Femur (tissue), 1 donor: Measurements from ENCODE around the gene ICA1.
"Not testable (repeated sequence)": the region's sequence is repeated elsewhere in the genome, so short reads cannot be mapped to it uniquely, and the experiment has no call there.

ENCODE experiments used
- DNase-seq: peaks from one replicate; pipeline ENCODE4 v3.0.0-alpha.2; 2017

ICA1 gene

GRCh38 chr7:8261711-8262695, at the start of gene ICA1:
ICA1 (minus strand) TSS chr7:8262167; CDS start chr7:8235926, 26,241 bp downstream.
- peak; percentile 65 for DNase-seq

DNA sequence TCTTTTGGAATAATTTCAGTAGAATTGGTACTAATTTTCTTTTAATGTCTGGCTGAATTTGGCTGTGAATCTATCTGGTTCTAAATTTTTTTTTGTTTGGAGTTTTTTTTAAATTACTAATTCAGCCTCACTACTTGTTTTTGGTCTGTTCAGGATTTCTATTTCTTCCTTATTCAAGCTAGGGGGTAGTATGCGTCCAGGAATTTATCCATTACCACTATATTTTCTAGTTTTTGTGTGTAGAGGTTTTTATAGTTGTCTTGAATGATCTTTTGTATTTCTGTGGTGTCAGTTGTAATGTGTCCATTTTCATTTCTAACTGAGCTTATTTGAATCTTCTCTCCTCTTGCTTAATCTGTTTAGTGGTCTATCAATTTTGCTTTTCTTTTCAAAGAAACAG, 48.9 kb upstream of the ICA1 start:
- DNase-seq, result no peak

GRCh38 chr7:8305625-8306388, 43.8 kb upstream of the ICA1 start:
- DNase-seq, result no peak

DNA sequence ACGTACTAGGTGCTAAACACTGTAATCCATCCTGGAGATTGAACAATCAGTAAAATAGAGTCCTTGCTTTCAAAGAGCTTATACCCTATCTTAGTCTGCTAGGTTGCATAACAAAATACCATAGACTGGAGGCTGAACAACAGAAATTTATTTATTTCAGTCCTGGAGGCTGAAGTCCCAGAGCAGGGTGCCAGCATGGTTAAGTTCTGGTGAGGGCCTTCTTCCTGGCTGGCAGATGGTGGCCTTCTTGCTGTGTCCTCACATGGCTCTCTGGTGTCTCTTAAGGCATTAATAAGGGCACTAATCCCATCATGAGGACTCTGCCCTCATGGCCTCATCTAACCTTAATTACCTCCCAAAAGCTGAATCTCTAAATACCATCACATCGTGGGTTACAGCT, 43.1 kb upstream of the ICA1 start:
- DNase-seq, result no peak

- no peak for DNase-seq
Measured at GRCh38 chr7:8303904-8304528, 42.0 kb upstream of the ICA1 start.

GRCh38 chr7:8297023-8297422, 35.1 kb upstream of the ICA1 start:
- DNase-seq, result not testable (repeated sequence)

GRCh38 chr7:8296362-8296659, 34.3 kb upstream of the ICA1 start:
- no peak for DNase-seq

DNA sequence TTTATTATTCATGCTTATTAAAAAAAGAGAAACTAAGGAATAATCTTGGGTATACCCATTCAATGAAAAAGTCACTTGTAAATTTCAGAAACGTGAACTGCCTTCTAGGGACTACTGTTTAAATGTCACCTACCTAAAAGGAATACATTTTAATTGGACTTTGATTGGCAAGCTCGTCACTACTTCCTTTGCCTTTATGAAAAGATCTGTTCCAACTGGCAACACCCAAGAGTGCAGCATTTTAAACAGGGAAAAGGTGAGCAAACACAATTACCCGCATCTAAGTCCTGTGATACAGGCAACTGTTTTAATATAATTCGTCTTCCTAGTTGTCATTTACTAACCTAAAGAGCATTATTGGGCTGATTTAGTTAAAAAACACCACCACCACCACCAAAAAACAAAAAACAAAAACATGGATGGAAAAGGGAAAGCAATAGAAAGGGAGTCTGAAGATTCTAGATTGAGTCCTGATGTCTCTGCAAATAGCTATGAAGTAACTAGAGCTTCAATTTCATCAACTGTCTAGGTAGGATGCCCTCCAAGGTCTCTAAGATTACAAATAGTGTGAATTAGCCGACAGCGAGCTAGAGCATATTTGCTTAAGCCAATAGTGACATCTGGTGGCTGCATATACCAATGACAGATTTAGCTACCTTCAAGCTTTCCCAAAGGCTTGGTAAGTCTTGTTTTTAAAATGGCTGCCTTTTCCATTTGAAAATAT, 33.8 kb upstream of the ICA1 start:
- peak; percentile 35 for DNase-seq

DNA sequence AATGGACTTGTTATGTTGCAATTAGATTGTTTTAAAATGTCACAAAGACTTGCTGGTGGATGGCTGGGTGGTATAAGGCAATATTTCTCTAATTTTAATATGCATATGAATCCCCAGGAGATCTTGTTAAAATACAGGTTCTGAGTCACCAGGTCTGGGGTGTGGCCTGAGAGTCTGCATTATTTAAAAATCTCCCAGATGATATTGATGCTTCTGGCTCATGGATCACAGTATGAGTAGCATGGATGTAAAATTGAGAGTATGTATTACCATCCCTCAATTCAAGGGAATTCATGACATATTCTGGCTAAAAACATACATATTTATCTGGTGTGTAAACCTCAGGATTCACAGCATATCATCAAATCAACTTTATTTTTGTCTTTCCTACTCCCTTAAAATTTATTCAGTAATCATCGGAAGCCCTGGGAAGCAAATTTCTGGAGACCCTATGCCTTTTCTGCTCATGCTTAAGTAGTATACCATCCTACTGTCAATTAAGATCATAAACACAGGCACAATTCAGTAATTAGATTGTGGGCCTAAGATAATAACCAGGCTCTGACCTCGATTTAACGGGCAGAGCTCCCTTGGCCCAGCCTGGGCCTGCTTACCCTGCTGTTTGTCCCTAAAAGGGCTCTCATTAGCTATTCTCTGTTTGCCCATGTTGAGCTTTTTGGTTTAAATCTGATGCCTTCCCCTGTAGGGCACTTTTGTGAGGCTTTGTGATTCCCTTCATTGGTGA, 29.6 kb upstream of the ICA1 start:
- DNase-seq, result no peak

DNA sequence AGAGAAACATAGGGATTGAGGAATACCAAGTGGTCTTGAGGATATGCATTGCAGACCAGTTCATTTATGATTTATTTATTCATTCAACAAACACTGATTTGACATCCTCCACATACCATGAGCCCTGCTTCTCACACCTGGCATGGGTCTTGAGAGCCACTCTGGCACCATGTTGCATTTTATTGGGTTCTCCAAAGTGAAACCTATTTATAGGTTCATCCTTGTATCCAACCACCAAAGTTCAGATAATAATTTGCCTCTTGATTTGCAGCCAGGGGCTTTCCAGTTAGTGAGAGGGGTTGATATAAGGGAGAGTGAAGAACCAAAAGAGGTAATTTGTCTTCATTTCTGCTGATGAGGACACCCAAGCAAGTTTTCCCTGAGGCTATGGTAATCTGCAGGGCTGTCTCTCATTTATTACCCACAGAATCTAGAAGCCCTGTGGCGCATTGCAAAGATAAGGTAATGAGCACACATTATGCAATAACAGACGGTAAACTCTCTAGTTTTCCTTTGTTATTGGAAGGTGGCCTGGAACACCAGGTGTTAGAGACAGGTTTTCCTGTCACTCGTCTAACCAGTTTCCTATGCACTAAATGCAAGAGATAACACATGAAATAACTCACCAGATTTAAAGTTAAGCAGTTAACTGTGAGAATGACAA, 28.8 kb upstream of the ICA1 start:
- DNase-seq, result no peak

DNA sequence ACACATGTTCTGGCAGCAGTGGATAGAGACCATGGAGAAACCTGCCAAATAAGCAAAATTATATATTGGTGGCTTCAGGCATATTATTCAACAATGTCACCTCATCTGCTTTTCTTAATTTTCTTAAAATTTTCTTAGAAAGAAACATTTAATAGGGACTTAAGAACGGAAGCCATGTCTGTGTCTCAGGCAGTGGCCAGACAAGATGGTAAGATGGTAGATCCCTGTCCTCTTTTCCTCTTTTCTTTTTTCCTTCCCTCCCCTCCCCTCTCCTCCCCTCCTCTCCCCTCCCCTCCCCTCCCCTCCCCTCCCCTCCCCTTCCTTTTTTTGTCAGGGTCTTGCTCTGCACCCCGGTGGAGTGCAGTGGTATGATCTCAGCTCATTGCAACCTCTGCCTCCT, 24.2 kb upstream of the ICA1 start:
- DNase-seq, result no peak

- no peak for DNase-seq
Measured at GRCh38 chr7:8285155-8285554, 23.2 kb upstream of the ICA1 start.

GRCh38 chr7:8284606-8285005, 22.6 kb upstream of the ICA1 start:
- no peak for DNase-seq

GRCh38 chr7:8283968-8284367, 22.0 kb upstream of the ICA1 start:
- no peak for DNase-seq

DNA sequence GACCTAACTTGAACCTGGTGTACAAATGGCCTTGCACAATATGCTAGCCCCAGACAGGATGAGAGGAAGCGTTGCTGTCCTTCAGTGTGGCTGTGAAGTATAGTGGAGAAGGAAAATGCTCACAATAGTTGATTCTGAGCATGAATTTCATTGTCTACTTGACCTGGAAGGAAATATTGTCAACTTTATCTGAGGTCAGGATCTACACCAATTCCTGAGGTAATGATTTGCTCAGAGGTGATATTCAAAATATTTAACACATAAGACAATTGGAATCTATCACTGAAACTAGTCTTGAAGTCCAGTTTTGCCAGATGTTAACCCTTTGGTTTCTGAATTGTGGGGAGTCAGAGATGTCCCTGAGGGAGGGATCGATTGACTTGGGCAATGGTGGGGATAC, 20.9 kb upstream of the ICA1 start:
- no peak for DNase-seq

GRCh38 chr7:8282162-8282561, 20.2 kb upstream of the ICA1 start:
- DNase-seq, result no peak

GRCh38 chr7:8278183-8278582, 16.2 kb upstream of the ICA1 start:
- DNase-seq, result no peak

DNA sequence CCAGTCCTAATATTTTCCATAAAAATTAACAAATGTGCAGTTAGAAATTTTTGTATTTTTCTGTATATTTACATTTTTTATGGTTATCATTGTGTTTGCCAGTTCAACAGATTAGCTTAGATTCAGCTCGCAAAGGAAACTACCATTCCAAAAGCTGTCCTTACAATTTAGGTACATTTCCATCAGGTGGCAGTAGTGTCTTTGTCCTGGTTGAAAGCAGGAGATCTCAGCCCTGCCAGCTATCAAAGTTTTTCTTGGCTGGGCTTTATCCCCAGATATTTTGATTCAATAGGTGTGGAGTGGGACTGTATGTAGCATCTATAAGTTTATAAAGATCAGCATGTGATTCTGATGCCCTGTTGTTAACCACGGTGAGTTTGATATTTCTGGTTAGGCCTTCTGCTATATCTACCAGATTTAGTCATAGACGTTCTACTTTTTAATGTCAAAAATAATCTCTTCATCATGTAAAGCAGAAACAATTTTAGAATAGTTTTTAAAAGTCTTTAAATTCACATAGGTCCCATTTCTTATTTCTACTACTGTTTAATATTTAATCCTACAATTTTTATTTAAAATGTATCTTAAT, 15.5 kb upstream of the ICA1 start:
- DNase-seq, result no peak

- no peak for DNase-seq
Measured at GRCh38 chr7:8274589-8274988, 12.6 kb upstream of the ICA1 start.

GRCh38 chr7:8271960-8272359, 10.0 kb upstream of the ICA1 start:
- DNase-seq, result no peak

DNA sequence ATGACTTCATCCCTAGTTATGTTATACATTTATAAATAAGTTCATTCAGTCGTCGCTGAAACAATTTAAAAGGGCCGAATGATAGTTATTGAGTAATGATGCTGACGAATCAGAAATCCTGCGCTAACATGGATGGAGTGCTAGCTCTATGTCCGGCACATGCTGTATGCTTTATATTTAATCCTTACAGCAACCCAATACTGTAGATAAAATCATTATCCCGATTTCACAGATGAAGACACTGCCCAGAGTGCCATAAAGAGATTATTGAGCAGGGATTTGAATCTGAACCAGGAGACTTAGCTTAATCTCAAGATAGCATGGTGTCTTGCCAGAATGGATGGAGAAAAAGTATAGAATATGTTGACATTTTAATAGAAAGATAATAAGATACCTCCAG, 1.1 kb upstream of the ICA1 start:
- no peak for DNase-seq
